Thyroid gland (tissue), 4 donors: ENCODE results near the gene KLHL1.
A peak's percentile ranks its signal among the peaks of the same experiment; 100 is the strongest.

ENCODE experiments used
- POLR2A ChIP-seq, 2 donors: fragments of 450-650 bp; IDR thresholded peaks; one replicate each; pipeline ENCODE4 v1.6.1; 2017; ENCODE audit warnings: antibody characterized with exemption in 2 of 2, mild to moderate bottlenecking in 2 of 2, moderate library complexity in 1 of 2
- TF ChIP-seq, protein P1 (sequence below), 6 experiments: fragments of 200-600 bp in 3 of 6; fragments of 450-650 bp in 3 of 6; sonication (generic) in 3 of 6; IDR thresholded peaks; one replicate each; pipeline ENCODE4 v1.5.1; 2016 to 2019; ENCODE audit warnings: antibody characterized with exemption in 6 of 6, mild to moderate bottlenecking in 2 of 6, inconsistent platforms in 1 of 6, moderate library complexity in 1 of 6

DNA sequence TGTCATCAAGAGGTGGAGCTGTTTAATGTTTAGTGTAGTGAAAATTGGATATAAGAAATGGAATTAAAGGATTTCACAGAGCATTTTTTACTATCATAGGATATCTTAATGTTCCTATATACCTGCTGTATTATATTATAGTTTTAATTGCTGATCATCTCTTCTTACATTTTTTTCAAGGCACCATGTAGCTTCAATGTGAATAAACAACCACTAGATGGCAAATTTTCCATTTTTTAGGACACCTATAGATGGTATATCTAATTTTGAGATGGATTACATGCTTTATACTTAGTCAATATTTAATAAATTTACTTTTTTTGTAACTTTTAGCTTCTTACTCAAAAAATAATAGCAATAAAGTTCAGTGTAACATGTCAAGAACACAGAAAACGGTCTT is 9.6 kb downstream of the KLHL1 start:
- no peak for TF ChIP-seq POLR2A (IDR thresholded peaks at IDR 0.05)
- TF ChIP-seq, protein P1, sequence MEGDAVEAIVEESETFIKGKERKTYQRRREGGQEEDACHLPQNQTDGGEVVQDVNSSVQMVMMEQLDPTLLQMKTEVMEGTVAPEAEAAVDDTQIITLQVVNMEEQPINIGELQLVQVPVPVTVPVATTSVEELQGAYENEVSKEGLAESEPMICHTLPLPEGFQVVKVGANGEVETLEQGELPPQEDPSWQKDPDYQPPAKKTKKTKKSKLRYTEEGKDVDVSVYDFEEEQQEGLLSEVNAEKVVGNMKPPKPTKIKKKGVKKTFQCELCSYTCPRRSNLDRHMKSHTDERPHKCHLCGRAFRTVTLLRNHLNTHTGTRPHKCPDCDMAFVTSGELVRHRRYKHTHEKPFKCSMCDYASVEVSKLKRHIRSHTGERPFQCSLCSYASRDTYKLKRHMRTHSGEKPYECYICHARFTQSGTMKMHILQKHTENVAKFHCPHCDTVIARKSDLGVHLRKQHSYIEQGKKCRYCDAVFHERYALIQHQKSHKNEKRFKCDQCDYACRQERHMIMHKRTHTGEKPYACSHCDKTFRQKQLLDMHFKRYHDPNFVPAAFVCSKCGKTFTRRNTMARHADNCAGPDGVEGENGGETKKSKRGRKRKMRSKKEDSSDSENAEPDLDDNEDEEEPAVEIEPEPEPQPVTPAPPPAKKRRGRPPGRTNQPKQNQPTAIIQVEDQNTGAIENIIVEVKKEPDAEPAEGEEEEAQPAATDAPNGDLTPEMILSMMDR (IDR thresholded peaks at IDR 0.05), result peak in 1 of 6 experiments; percentile 14
